Breast epithelium (tissue), 3 donors: ENCODE measurements around the gene PCDHGA4.
"Not testable (repeated sequence)": the region's sequence is repeated elsewhere in the genome, so short reads cannot be mapped to it uniquely, and the experiment has no call there.

ENCODE experiments used
- POLR2A ChIP-seq: fragments of 450-650 bp; IDR thresholded peaks from one replicate; pipeline ENCODE4 v1.6.1; 2016; ENCODE audit warnings: antibody characterized with exemption, mild to moderate bottlenecking, moderate library complexity
- POLR2AphosphoS5 ChIP-seq, 3 donors: sonication (generic); formaldehyde crosslinking; IDR thresholded peaks; one replicate each; pipeline ENCODE4 v1.6.1; 2017; ENCODE audit warnings: antibody characterized with exemption in 3 of 3
- TF ChIP-seq, protein P1 (sequence below), 3 donors: fragments of 450-650 bp; IDR thresholded peaks; one replicate each; pipeline ENCODE4 v1.5.1; 2016 to 2017; ENCODE audit warnings: antibody characterized with exemption in 3 of 3, mild to moderate bottlenecking in 3 of 3, moderate library complexity in 3 of 3

GRCh38 chr5:141394401-141395187, 39.8 kb downstream of the PCDHGA4 start:
- TF ChIP-seq, protein P1, sequence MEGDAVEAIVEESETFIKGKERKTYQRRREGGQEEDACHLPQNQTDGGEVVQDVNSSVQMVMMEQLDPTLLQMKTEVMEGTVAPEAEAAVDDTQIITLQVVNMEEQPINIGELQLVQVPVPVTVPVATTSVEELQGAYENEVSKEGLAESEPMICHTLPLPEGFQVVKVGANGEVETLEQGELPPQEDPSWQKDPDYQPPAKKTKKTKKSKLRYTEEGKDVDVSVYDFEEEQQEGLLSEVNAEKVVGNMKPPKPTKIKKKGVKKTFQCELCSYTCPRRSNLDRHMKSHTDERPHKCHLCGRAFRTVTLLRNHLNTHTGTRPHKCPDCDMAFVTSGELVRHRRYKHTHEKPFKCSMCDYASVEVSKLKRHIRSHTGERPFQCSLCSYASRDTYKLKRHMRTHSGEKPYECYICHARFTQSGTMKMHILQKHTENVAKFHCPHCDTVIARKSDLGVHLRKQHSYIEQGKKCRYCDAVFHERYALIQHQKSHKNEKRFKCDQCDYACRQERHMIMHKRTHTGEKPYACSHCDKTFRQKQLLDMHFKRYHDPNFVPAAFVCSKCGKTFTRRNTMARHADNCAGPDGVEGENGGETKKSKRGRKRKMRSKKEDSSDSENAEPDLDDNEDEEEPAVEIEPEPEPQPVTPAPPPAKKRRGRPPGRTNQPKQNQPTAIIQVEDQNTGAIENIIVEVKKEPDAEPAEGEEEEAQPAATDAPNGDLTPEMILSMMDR (IDR thresholded peaks at IDR 0.05), result not testable (repeated sequence)
- TF ChIP-seq POLR2AphosphoS5 (IDR thresholded peaks at IDR 0.05); POLR2A: not testable (repeated sequence)
